ENCODE results near the gene XPR1. TPM values are rescaled to one million over a fixed set of nuclear protein-coding genes. Genes with fewer than 3 reads are reported as not detected.

The XPR1 gene
- total RNA-seq, 4 donors from 2014 or later, result 6.8 to 23.1 (median 17.2) TPM

GRCh38 chr1:180745098-180745497 lies 113.3 kb downstream of the XPR1 start:
- Histone ChIP-seq H3K36me3 (peaks cover 0 to 23% (median 0%) of the 10 kb centered on the region in 3 donors), H3K4me1 (no peaks in the 10 kb centered on the region), H3K27ac (no peak overlapping the region), H3K9me3 (peaks cover 0 to 16% (median 5%) of the 10 kb centered on the region in 3 donors), H3K4me3 (no peak overlapping the region), H3K27me3 (no peaks in the 10 kb centered on the region)
- TF ChIP-seq POLR2A (IDR thresholded peaks at IDR 0.05), result no peak
- no peak for TF ChIP-seq CTCF (IDR thresholded peaks at IDR 0.05)
- intact Hi-C loops (cut with DNase I), result no loop called here
- 88 to 95% methylated on average over 6 of the region's 6 CpGs for WGBS, 2 donors
- no peak for DNase-seq

GRCh38 chr1:180751921-180752320 lies 120.1 kb downstream of the XPR1 start:
- H3K27me3 ChIP-seq, result no peaks in the 10 kb centered on the region
- no peak overlapping the region for H3K27ac ChIP-seq
- no peak for TF ChIP-seq POLR2A (IDR thresholded peaks at IDR 0.05)
- TF ChIP-seq CTCF (IDR thresholded peaks at IDR 0.05), result no peak
- 70 to 90% methylated on average over 2 of the region's 2 CpGs for WGBS, 2 donors
- no peaks in the 10 kb centered on the region for H3K36me3 ChIP-seq
- no peaks in the 10 kb centered on the region for H3K9me3 ChIP-seq
- no peaks in the 10 kb centered on the region for H3K4me1 ChIP-seq
- intact Hi-C loops (cut with DNase I), result no loop called here
- no peak overlapping the region for H3K4me3 ChIP-seq
- no peak for DNase-seq

- intact Hi-C loops (cut with DNase I), result no loop called here
- Histone ChIP-seq H3K27me3 (no peaks in the 10 kb centered on the region), H3K9me3 (no peaks in the 10 kb centered on the region), H3K36me3 (no peaks in the 10 kb centered on the region), H3K4me1 (no peaks in the 10 kb centered on the region), H3K4me3 (no peak overlapping the region), H3K27ac (no peak overlapping the region)
- TF ChIP-seq POLR2A (IDR thresholded peaks at IDR 0.05) (no peak), CTCF (IDR thresholded peaks at IDR 0.05) (no peak)
- DNase-seq, result no peak
- WGBS, 2 donors, result 93 to 98% methylated on average over 7 of the region's 7 CpGs
Observed at GRCh38 chr1:180754453-180754852, 122.6 kb downstream of the XPR1 start.

GRCh38 chr1:180757657-180758056 lies 125.8 kb downstream of the XPR1 start:
- no peak for TF ChIP-seq POLR2A (IDR thresholded peaks at IDR 0.05)
- TF ChIP-seq CTCF (IDR thresholded peaks at IDR 0.05), result no peak
- Histone ChIP-seq H3K36me3 (no peaks in the 10 kb centered on the region), H3K9me3 (no peaks in the 10 kb centered on the region), H3K4me3 (no peak overlapping the region), H3K4me1 (no peaks in the 10 kb centered on the region), H3K27ac (no peak overlapping the region), H3K27me3 (no peaks in the 10 kb centered on the region)
- 92 to 100% methylated on average over 1 of the region's 1 CpG for WGBS, 2 donors
- no peak for DNase-seq
- intact Hi-C loops (cut with DNase I), result no loop called here

DNA sequence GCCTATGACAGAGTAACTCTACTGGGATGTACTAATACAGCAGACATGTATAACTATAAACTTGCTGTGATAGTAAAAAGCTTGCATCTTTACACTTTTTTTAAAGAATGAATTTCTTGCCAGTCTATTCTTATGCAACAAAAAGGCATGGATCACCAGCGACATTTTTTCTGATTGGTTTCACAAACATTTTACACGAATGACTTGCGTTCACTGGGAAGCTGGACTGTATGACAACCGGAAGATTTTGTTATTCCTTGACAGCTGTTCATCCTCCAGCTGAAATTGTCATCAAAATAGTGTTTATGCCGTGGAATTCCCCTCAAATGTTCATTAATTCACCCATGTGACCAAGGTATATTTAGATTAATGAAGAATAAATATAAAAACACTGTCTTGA lies 131.0 kb downstream of the XPR1 start:
- no peak overlapping the region for H3K4me3 ChIP-seq
- intact Hi-C loops (cut with DNase I), result no loop called here
- 66 to 69% methylated on average over 5 of the region's 5 CpGs for WGBS, 2 donors
- H3K27ac ChIP-seq, result no peak overlapping the region
- TF ChIP-seq CTCF (IDR thresholded peaks at IDR 0.05), result no peak
- TF ChIP-seq POLR2A (IDR thresholded peaks at IDR 0.05), result no peak
- H3K27me3 ChIP-seq, result no peaks in the 10 kb centered on the region
- H3K4me1 ChIP-seq, result no peaks in the 10 kb centered on the region
- no peak for DNase-seq
- H3K36me3 ChIP-seq, result no peaks in the 10 kb centered on the region
- no peaks in the 10 kb centered on the region for H3K9me3 ChIP-seq
